ENCODE results near the gene MAP2K5. TPM values are rescaled to one million over a fixed set of nuclear protein-coding genes. Genes with fewer than 3 reads are reported as not detected.

The MAP2K5 gene
- total and polyA plus RNA-seq, 9 of the 15 experiments (the other 6 are each of a cell fraction or from before 2014, with no cell fraction given), result 0.41 to 16.5 (median 7.5) TPM

GRCh38 chr15:67585681-67586080 is 43.2 kb downstream of the MAP2K5 start:
- intact Hi-C loops (cut with micrococcal nuclease), result no loop called here
- no peaks in the 10 kb centered on the region for H3K9me3 ChIP-seq (replicated peaks; ENCODE audit: control insufficient read depth, insufficient read depth, low read depth, low read length)
- ChIA-PET CTCF (ENCODE audit: low intra/inter-chr PET ratio) (no interaction called here), POLR2A (interaction anchor here (1.3 kb wide), 1 partner anchor 12 kb away, joined by 3 read pairs; no protein-coding TSS in a partner anchor)
- peaks cover 10% of the 10 kb centered on the region; the same call in 1 of the 3 replicates for H3K36me3 ChIP-seq (ENCODE audit: control insufficient read depth, insufficient read depth, low read length)
- no peak overlapping the region for H3K4me3 ChIP-seq
- H2AFZ ChIP-seq (ENCODE audit: low read depth, low read length), result no peak overlapping the region
- no peaks in the 10 kb centered on the region for H3K4me1 ChIP-seq (replicated peaks in 1 of 2; ENCODE audit: control insufficient read depth in 2 of 2, insufficient read depth in 2 of 2, low read length in 2 of 2)
- H3K9ac ChIP-seq (ENCODE audit: insufficient read depth in 1 of 2, low read depth in 2 of 2, low read length in 2 of 2), result no peak overlapping the region
- no peaks in the 10 kb centered on the region for H3K79me2 ChIP-seq (ENCODE audit: control insufficient read depth, insufficient read depth, low read length)
- ATAC-seq (no peak), FAIRE-seq (no peak), DNase-seq (ENCODE audit: extremely low read depth in 1 of 4, low spot score in 3 of 4) (no peak)
- in situ Hi-C loops (cut with MboI), result no loop called here
- TF ChIP-seq SLC30A9 (CRISPR knock-in tag; IDR thresholded peaks at IDR 0.05) (no peak), BCOR (IDR thresholded peaks at IDR 0.05) (no peak), PTBP1 (IDR thresholded peaks at IDR 0.05; ENCODE audit: low read depth, low read length) (no peak), NFATC3 (IDR thresholded peaks at IDR 0.05) (no peak), NCOA2 (IDR thresholded peaks at IDR 0.05; ENCODE audit: partially characterized antibody in 2 of 2) (no peak), ZNF586 (CRISPR knock-in tag; conservative IDR thresholded peaks at IDR 0.05) (no peak), RBM15 (IDR thresholded peaks at IDR 0.05; ENCODE audit: insufficient read depth, low read length) (no peak), RNF219 (CRISPR knock-in tag; IDR thresholded peaks at IDR 0.05) (no peak), POLR2AphosphoS2 (IDR thresholded peaks at IDR 0.05; ENCODE audit: low read length) (no peak), ZNF239 (CRISPR knock-in tag; IDR thresholded peaks at IDR 0.05) (no peak), BMI1 (IDR thresholded peaks at IDR 0.05; ENCODE audit: low read length) (no peak), ZNF512 (tag; IDR thresholded peaks at IDR 0.05) (no peak), FOXK2 (conservative IDR thresholded peaks at IDR 0.05 in 1 of 2, IDR thresholded peaks at IDR 0.05 in 1 of 2; ENCODE audit: low read depth in 2 of 2) (no peak), ETV5 (CRISPR knock-in tag; IDR thresholded peaks at IDR 0.05; ENCODE audit: low read depth) (no peak)
- no TSS peak for BruUV-seq (replicated peaks)
- H3K9me1 ChIP-seq (ENCODE audit: control insufficient read depth, insufficient read depth, low read length), result no peaks in the 10 kb centered on the region
- no peaks in the 10 kb centered on the region for H4K20me1 ChIP-seq (replicated peaks; ENCODE audit: control insufficient read depth, insufficient read depth, low read length)
- no peak overlapping the region for H3K27ac ChIP-seq (ENCODE audit: extremely low read depth, low read depth, low read length)
- H3K27me3 ChIP-seq (ENCODE audit: control insufficient read depth in 2 of 2, insufficient read depth in 2 of 2, low read length in 2 of 2), result no peaks in the 10 kb centered on the region
- 75% methylated on average over 4 of the region's 4 CpGs for WGBS (ENCODE audit: insufficient coverage, low coverage, missing lambda C conversion rate)
- no peak overlapping the region for H3K4me2 ChIP-seq (ENCODE audit: insufficient read depth, low read length)
